ENCODE results near the gene DPP10.

GRCh38 chr2:115580784-115581183 lies 1138.3 kb downstream of the DPP10 start:
- TF ChIP-seq CTCF (IDR thresholded peaks at IDR 0.05; ENCODE audit: insufficient read depth, low read depth, low read length) (no peak), EZH2 (IDR thresholded peaks at IDR 0.05; ENCODE audit: insufficient read depth, low read length) (no peak)
